ENCODE measurements around the gene LEFTY2.

Gene LEFTY2

GRCh38 chr1:225928186-225929175 lies 12.5 kb downstream of the LEFTY2 start:
- no peak for FAIRE-seq

- no peak for FAIRE-seq
These were observed 14.4 kb downstream of the LEFTY2 start for GRCh38 chr1:225926551-225927113.

GRCh38 chr1:225923692-225924555 lies 17.1 kb downstream of the LEFTY2 start, which contains the start of gene PYCR2:
Gene PYCR2, minus strand, starts transcription at chr1:225924250. Its CDS starts 140 bp downstream, at chr1:225924110.
- no peak for FAIRE-seq

GRCh38 chr1:225923381-225923691 lies 17.7 kb downstream of the LEFTY2 start:
- FAIRE-seq = no peak

- FAIRE-seq = no peak
These were observed 19.0 kb downstream of the LEFTY2 start for GRCh38 chr1:225921734-225922709.

GRCh38 chr1:225919906-225920305 lies 21.1 kb downstream of the LEFTY2 start:
- FAIRE-seq = no peak

- FAIRE-seq = no peak
These were observed 22.7 kb downstream of the LEFTY2 start for GRCh38 chr1:225918280-225918679.

- no peak for FAIRE-seq
These were observed 23.5 kb downstream of the LEFTY2 start for GRCh38 chr1:225917536-225917935.

GRCh38 chr1:225917101-225917500 lies 23.9 kb downstream of the LEFTY2 start:
- no peak for FAIRE-seq

GRCh38 chr1:225915538-225915991 lies 25.5 kb downstream of the LEFTY2 start:
- no peak for FAIRE-seq

- FAIRE-seq = no peak
These were observed 26.1 kb downstream of the LEFTY2 start for GRCh38 chr1:225914947-225915346.

- FAIRE-seq = no peak
These were observed 26.6 kb downstream of the LEFTY2 start for GRCh38 chr1:225914391-225914790.

GRCh38 chr1:225911191-225912130 lies 29.6 kb downstream of the LEFTY2 start:
- no peak for FAIRE-seq

- FAIRE-seq = no peak
These were observed 31.5 kb downstream of the LEFTY2 start for GRCh38 chr1:225909477-225909876.

GRCh38 chr1:225908773-225909172 lies 32.2 kb downstream of the LEFTY2 start:
- FAIRE-seq = no peak

- FAIRE-seq = no peak
These were observed 32.9 kb downstream of the LEFTY2 start for GRCh38 chr1:225908013-225908640.

- FAIRE-seq = no peak
These were observed 33.7 kb downstream of the LEFTY2 start for GRCh38 chr1:225907341-225907740.

GRCh38 chr1:225906467-225906866 lies 34.6 kb downstream of the LEFTY2 start:
- FAIRE-seq = no peak

GRCh38 chr1:225903623-225904022 lies 37.4 kb downstream of the LEFTY2 start:
- no peak for FAIRE-seq

Measured in endometrium (tissue), 2 donors.